ENCODE data around the gene UBL5.
A peak's percentile ranks its signal among the peaks of the same experiment; 100 is the strongest.

Gene UBL5

DNA sequence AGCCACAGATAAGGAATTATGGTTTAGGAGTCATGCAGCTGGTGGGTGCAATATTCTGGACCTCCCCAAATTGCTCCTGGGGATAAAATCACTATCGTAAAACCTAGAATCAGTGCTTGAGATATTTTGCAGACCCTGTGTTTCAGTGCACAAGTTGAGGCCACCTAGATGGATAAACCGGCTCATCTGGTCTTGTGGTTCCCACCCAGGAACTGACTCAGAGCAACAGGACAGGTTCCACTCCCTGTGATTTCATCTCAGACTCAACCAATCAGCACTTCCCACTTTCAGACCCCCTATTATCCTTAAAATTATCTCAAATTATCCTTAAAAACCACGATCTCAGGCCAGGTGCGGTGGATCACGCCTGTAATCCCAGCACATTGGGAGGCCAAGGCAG, 29.8 kb upstream of the UBL5 start:
- TF ChIP-seq, protein P1, sequence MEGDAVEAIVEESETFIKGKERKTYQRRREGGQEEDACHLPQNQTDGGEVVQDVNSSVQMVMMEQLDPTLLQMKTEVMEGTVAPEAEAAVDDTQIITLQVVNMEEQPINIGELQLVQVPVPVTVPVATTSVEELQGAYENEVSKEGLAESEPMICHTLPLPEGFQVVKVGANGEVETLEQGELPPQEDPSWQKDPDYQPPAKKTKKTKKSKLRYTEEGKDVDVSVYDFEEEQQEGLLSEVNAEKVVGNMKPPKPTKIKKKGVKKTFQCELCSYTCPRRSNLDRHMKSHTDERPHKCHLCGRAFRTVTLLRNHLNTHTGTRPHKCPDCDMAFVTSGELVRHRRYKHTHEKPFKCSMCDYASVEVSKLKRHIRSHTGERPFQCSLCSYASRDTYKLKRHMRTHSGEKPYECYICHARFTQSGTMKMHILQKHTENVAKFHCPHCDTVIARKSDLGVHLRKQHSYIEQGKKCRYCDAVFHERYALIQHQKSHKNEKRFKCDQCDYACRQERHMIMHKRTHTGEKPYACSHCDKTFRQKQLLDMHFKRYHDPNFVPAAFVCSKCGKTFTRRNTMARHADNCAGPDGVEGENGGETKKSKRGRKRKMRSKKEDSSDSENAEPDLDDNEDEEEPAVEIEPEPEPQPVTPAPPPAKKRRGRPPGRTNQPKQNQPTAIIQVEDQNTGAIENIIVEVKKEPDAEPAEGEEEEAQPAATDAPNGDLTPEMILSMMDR (conservative IDR thresholded peaks at IDR 0.05; ENCODE audit: low read length) = no peak
- no peak for DNase-seq (ENCODE audit: low read depth)
- no peak overlapping the region for H3K4me3 ChIP-seq (ENCODE audit: low read length)

DNA sequence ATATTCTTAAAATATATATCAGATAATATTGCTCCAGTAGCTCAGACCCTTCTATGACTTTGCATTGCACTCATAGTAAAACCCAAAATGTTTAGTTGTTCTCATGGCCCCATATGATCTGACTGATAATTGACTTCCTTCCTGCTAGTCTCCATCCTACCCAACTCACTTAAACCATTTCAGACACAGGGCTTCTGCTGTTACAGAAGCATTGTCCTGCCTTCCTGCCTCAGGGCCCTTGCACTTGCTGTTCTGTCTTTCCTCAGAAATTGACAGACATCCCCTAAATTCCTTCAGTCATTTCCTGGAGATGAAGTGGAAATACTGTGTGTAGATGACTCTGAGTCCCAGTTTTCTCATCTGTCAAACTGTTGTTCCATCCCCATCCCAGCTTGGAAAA, 28.6 kb upstream of the UBL5 start:
- TF ChIP-seq, protein P1 (conservative IDR thresholded peaks at IDR 0.05; ENCODE audit: low read length) = no peak

DNA sequence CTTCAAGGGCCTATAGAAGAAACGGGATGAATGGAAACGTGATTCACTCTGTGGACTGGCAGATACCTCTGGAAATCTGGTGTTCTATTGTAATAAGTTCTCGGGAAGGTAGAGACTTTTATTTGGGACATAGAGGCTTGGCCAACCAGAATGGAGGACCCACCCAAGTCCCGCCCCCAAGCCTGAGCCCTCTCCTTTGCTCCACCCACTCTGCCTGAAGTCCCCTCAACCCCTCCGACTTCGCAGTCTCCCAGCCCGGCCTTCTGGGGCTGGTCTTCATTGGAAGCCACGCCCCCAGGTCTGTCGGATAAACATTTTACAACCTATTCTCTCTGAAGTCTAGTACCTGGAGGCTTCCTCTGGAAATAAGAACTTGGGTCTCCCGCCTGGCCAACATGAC, 25.7 kb upstream of the UBL5 start:
- DNase-seq (ENCODE audit: low read depth) = no peak
- TF ChIP-seq, protein P1 (conservative IDR thresholded peaks at IDR 0.05; ENCODE audit: low read length) = no peak
- no peak overlapping the region for H3K4me3 ChIP-seq (ENCODE audit: low read length)

More for the DNA sequence above, 28.6 kb upstream of the UBL5 start:
- no peak overlapping the region for H3K4me3 ChIP-seq (ENCODE audit: low read length)
- no peak for DNase-seq (ENCODE audit: low read depth)

DNA sequence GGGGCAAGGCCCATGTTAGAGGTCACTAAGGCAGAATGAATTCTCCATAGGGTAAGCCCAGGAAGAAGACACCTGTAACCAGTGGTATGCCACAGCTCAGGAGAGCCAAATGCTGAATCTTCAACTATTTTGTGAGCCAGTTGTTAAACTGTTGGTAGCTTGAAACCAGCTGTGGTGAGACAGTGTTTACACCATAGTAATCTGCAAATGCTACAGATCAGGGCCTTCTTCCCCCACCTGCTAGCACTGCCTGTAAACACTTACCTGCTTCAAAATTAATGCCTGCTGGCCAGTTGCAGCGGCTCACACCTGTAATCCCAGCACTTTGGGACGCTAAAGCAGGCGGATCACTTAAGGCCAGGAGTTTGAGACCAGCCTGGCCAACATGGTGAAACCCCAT, 20.9 kb upstream of the UBL5 start:
- no peak overlapping the region for H3K4me3 ChIP-seq (ENCODE audit: low read length)
- TF ChIP-seq, protein P1 (conservative IDR thresholded peaks at IDR 0.05; ENCODE audit: low read length) = no peak
- DNase-seq (ENCODE audit: low read depth) = no peak

DNA sequence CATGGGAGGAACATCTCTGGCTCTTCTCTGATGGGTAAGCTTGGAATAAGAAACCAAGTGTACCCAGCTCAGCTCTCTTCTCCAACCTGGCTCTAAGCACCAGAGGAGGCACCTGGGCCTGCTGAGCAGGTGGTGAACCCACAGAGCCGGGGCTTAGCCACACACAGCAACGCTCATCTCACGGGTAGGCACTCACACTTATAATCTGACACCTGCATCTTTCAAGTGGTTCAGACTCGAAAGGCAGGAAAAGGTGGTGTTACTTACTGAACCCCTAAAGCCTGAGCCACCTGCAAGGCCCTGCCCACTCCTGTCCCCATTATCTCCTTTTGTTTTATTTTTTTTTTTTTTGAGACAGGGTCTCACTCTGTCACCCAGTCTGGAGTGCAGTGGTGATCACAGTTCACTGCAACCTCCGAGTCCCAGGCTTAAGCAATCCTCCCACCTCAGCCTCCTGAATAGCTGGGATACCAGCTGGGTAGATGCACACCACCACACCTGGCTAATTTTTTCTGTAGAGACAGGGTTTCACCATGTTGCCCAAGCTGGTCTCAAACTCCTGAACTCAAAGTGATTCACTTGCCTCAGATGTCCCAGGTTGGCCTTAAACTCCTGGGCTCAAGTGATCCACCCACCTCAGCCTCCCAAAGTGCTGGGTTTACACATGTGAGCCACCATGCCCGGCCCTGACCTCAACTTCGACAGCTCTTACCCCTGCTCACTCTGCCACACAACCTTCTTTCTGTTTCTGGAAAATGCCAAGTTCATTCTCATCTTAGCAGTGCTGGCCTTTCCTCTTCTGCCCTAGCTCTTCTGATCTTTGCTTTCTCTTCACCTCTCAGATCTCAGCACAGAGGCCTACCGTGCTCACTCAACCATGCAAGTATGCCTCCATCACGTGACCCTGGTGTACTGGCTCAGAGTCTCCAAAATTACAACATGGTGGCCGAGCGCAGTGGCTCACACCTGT, 18.6 kb upstream of the UBL5 start:
- no peak overlapping the region for H3K4me3 ChIP-seq (ENCODE audit: low read length)
- TF ChIP-seq, protein P1 (conservative IDR thresholded peaks at IDR 0.05; ENCODE audit: low read length) = no peak
- DNase-seq (ENCODE audit: low read depth) = no peak

DNA sequence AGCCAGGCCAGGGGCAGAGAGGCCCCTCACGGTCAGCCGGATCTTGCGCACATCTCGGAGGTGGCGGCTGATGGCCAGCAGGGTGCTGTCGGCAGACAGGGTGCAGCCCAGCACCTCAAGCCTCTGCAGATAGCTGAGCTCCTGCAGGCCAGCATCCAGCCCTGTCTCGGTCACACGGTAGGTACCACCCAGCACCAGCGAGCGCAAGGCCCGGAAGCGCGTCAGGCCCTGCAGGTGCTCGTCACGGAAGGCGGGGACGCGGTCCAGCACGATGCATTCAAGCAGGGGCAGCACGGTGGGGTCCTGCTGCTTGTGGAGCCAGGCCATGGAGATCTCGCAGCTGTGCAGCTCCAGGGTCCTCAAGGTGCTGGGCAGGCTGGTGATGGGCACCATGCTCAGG, 16.6 kb upstream of the UBL5 start:
- H3K4me3 ChIP-seq (ENCODE audit: low read length) = no peak overlapping the region
- TF ChIP-seq, protein P1 (conservative IDR thresholded peaks at IDR 0.05; ENCODE audit: low read length) = no peak
- no peak for DNase-seq (ENCODE audit: low read depth)

DNA sequence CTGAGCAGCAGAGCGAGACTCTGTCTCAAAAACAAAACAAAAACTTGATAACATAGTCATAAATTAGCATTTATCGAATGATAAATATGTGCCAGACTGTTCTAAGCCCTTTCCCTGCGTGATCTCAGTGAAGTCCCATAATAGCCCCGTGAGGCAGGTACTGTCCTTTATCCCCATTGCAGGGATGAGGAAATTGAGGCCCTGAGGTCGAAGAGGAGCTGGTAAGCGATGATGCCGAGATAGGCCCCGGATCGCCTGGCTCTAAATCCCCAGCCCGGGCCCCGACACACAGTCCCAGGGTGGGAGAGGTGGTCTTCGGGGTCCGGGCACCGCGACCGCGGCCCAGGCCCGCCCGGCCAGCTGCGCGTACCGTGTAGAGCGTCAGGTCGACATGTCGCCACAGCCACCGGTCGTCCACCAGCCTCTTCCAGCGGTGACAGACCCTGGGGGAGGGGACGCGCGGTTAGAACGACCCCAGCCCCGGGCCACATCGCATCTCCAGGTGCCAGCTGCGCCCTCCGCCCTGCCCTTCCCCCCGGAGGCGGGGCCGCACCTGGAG, 9.5 kb upstream of the UBL5 start:
- TF ChIP-seq, protein P1 (conservative IDR thresholded peaks at IDR 0.05; ENCODE audit: low read length) = no peak
- H3K4me3 ChIP-seq (ENCODE audit: low read length) = peak overlapping the region; percentile 97
- DNase-seq (ENCODE audit: low read depth) = no peak

Measured in AG10803 (cell line).